ENCODE measurements around the gene DNAJC25.
A peak's percentile ranks its signal among the peaks of the same experiment; 100 is the strongest.
"Not testable (repeated sequence)": the region's sequence is repeated elsewhere in the genome, so short reads cannot be mapped to it uniquely, and the experiment has no call there.

DNAJC25 gene

GRCh38 chr9:111631214-111631971 is at the start of gene DNAJC25:
DNAJC25 (plus strand) TSS chr9:111631334; CDS start chr9:111631408, 74 bp downstream.
- peak; percentile 83 to 99 (median 95) for DNase-seq

- no peak for DNase-seq
Observed at GRCh38 chr9:111582888-111583287, 48.2 kb upstream of the DNAJC25 start.

GRCh38 chr9:111586378-111586777 is 44.8 kb upstream of the DNAJC25 start:
- DNase-seq: no peak

DNA sequence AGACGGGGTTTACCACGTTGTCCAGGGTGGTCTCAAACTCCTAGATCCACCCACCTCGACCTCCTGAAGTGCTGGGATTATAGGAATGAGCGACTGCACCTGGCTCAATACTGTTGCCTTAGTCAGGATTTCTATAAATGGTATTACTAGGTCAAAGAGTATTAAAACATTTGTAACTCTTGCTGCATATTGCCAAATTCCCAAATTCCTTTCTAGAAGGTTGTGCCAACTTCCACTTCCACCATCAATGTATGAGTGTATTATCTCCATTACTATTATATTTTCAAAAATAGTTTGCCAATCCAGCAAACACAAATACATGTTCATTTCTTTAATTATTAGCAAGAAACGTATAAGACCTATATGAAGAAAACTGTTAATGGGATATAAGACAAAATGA is 42.3 kb upstream of the DNAJC25 start:
- no peak for DNase-seq

- DNase-seq: peak in 35 of 56 donors; percentile 3 to 73 (median 22)
Observed at GRCh38 chr9:111597852-111598732, 33.0 kb upstream of the DNAJC25 start.

DNA sequence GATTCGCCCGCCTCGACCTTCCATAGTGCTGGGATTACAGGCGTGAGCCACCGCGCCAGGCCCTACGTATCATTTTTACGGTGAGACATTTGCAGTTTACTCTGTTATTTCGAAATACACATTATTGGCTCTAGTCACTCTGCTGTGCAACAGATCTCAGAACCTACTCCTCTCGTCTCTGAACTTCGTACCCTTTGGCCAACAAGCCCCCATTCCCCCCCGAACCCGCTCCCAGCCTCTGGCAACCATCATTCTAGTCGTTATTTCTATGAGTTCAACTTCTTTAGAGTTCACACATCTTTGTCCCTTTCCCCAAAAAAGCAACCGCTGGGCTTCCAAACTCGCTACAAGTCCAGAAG is 32.4 kb upstream of the DNAJC25 start:
- peak in 5 of 56 donors; percentile 8 to 32 (median 26) for DNase-seq

- peak in 51 of 56 donors; percentile 4 to 76 (median 48) for DNase-seq
Observed at GRCh38 chr9:111599092-111599954, 31.8 kb upstream of the DNAJC25 start, which contains the start of gene PTGR1. PTGR1 (minus strand) TSS chr9:111599647; CDS start chr9:111597422, 2,225 bp downstream.

DNA sequence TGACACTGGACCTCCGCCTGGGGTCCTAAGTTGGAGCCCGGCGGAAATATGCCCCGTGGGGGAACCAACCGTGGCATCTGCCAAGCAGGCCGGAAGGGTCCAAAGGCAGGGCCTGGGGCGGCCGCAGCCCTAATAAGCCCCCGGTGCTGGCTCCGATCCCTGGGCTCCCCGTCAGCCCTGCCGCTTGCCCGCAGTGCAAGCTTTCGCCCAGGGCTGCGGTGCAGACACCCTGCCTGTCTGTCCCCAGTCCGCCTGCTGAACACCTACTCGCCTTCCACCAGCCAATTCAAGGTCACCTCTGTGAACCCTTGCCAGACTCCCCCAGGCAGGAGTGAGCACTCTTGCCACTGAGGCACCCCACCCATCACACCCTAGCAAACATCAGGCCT is 31.2 kb upstream of the DNAJC25 start:
- DNase-seq: peak in 4 of 56 donors; percentile 19 to 40 (median 30)

GRCh38 chr9:111601237-111602018 is 29.7 kb upstream of the DNAJC25 start:
- DNase-seq: no peak

DNA sequence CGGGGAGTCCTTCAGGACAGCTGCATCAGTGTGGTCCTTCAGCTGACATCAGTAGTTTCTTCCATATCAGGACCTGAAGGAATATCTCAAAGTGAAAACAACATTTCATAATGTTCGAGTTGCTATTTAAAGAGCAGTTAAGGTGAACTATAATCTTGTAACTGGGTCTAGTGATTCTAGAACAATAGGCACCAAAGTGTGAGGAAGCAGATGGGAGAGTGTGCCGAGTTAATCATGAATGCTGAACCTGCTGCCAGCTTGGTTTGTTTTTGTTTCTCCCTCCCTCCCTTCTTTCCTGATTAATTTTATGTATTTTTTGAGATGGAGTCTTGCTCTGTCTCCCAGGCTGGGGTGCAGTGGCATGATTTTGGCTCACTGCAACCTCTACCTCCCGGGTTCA is 28.1 kb upstream of the DNAJC25 start:
- DNase-seq: no peak

DNA sequence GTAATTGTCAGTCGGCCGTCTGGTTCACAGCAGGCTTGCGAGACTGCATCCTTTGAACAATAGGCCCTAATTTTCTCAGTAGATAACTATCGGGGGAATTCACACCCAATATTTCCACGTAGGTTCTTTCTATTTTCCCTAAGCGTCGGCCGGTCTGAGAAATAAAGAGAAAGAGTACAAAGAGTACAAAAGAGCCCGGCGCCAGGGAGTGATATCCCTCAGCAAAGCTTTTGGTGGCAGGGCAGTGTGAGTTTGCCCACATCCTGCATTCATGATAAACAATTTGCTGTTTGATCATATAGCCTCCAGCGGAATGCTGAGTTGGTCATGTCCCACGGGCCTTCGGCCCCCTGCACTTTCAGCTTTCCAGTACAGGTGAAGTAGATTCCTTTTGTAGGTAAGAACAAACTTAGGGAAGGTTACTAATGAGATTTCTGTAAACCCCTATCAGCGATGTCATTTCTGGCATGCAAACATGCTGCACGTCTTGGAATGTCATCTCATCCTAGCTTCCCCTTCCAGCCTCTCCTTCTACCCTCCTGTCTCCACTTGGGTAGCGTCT is 27.0 kb upstream of the DNAJC25 start:
- no peak for DNase-seq

DNA sequence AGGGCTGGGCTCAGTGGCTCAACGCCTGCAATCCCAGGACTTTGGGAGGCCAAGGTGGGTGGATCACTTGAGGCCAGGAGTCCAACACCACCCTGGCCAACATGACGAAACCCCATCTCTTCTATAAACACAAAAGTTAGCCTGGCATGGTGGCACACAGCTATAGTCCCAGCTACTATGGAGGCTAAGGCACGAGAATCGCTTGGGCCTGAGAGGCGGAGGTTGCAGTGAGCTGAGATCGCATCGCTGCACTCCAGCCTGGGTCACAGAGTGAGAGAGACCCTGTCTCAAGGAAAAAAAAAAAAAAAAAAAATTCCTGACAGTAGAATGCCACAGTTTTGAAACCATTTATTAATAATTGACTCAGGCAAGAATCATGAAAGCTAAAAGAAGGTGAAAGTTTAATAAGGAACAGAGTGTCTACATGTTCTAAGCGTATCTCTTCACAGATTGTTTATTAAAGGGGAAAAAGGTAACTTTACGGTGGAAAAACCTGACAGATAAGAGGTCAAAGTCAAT is 26.0 kb upstream of the DNAJC25 start:
- no peak for DNase-seq

GRCh38 chr9:111610149-111610548 is 21.0 kb upstream of the DNAJC25 start:
- no peak for DNase-seq

DNA sequence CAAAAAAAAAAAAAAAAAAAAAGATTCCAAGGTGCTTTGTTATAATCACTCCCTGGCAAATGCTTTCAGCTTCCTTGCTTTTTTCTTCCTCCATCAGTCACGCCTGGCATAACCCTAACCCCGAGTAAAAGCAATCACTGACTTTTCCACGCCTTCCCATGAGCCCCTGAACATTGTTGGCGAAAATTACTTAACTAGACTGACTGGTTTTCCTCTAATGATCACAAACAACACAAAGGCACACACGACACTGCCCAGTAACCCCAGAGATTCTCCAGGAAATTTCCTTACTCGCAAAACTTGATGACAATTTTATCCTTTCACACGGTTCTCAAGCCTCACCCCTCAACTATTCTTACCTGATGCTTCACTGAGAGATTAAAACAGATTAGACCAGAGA is 20.3 kb upstream of the DNAJC25 start:
- DNase-seq: no peak

- no peak for DNase-seq
Observed at GRCh38 chr9:111613436-111614040, 17.6 kb upstream of the DNAJC25 start.

DNA sequence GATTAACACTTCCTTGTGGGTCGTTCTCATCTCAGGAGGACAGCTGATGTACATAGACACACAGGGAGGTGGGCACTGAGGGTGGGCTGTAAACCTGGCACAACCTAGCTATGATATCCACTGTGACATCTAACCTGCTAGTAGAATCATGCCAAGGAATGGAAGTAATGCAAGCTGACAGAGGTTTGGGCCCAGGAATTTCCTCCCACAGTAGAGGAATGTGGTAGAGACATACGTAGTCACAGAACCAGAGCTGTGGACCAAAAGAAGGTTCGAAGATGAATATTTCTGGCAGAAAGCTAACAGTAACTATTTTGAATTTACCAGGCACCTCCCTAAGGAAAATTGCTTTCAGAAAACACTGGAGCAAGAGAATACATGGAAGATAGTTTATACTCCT is 15.2 kb upstream of the DNAJC25 start:
- DNase-seq: no peak

GRCh38 chr9:111617349-111617748 is 13.8 kb upstream of the DNAJC25 start:
- DNase-seq: not testable (repeated sequence)

DNA sequence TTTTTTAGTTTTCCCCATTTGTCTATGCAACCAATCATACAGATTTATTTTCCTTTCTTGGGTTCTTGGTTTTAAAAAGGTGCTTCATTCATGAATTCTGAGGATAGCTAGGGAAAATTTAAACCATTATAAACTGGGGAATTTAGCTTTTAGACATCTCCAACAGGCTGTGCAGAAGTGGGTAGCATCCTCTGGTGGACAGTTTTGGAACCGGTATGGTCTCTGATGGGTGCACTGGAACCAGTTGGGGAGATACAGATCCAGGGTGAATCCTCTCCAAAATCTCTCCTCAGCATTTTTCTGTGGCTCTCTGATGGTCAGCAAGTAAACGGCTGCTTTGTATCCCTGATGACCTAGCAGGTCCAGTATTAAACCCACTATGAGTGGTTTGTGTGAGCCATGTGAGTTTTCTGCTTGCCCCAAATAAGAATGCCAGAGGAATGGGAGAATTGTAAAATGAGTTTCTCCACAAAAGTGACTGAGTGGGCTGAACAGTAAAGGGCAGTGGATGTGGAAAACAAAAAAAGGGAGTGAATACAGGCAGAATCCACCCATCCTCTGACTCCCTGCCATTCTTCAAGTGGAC is 9.1 kb upstream of the DNAJC25 start:
- peak in 22 of 56 donors; percentile 0 to 60 (median 6) for DNase-seq

GRCh38 chr9:111622626-111623025 is 8.5 kb upstream of the DNAJC25 start:
- DNase-seq: no peak

All from amygdala (tissue), 56 donors.